Skeletal muscle satellite cell (primary cell): ENCODE measurements around the gene DNAJA3.

Experiments
- H3K27me3 ChIP-seq: 2 replicates; pipeline ENCODE4 v1.7.0; 2013; ENCODE audit warnings: low read length; ENCODE audit not compliant: control insufficient read depth, insufficient read depth
- H3K36me3 ChIP-seq: 2 replicates; pipeline ENCODE4 v1.7.0; 2013; ENCODE audit warnings: mild to moderate bottlenecking, control low read depth, low read length; ENCODE audit not compliant: insufficient read depth
- H3K4me1 ChIP-seq: 2 replicates; pipeline ENCODE4 v1.7.0; 2013; ENCODE audit warnings: low read length; ENCODE audit not compliant: control insufficient read depth, insufficient read depth
- H3K4me2 ChIP-seq: 2 replicates; pipeline ENCODE4 v1.7.0; 2013; ENCODE audit warnings: mild to moderate bottlenecking, low read length
- H3K4me3 ChIP-seq: 2 replicates; pipeline ENCODE4 v1.7.0; 2013; ENCODE audit warnings: low read length
- H3K9ac ChIP-seq: 2 replicates; pipeline ENCODE4 v1.7.0; 2013; ENCODE audit warnings: mild to moderate bottlenecking, low read depth, low read length, moderate library complexity
- H3K9me3 ChIP-seq: replicated peaks from 2 replicates; pipeline ENCODE4 v1.7.0; 2013; ENCODE audit warnings: mild to moderate bottlenecking, control low read depth, low read length

Gene DNAJA3

DNA sequence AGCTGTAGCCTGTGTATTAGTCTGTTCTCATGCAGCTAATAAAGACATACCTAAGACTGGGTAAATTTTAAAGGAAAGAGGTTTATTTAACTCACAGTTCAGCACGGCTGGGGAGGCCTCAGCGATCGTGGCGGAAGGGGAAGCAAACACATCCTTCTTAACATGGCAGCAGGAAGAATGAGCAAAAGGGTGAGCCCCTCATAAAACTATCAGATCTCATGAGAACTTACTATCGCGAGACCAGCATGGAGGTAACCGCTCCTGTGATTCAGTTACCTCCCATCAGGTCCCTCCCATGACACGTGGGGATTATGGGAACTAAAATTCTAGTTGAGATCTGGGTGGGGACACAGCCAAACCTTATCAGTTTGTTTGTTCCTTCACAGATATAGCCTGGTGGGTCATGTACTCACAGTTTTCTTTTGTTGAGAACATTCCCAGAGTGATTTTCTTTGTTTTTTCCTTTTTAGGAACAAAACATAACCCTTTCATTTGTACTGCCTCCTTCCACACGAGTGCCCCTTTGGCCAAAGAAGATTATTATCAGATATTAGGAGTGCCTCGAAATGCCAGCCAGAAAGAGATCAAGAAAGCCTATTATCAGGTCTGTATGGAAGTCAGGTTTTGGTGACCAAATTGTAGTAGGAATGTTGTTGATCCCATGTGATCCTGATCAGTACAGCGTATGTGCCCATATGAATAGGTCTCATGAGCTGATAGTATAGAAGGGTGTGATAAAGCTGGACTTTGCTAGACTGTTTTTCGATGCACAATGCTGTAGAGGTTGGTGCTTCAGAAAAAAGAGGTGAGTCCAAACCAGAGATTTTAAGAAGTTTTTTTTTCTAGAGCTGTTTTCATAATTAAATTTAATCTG is 8.5 kb downstream of the DNAJA3 start:
- Histone ChIP-seq H3K4me3 (no peak overlapping the region), H3K27me3 (no peaks in the 10 kb centered on the region), H3K9ac (no peak overlapping the region), H3K4me2 (no peak overlapping the region), H3K9me3 (no peaks in the 10 kb centered on the region), H3K4me1 (no peaks in the 10 kb centered on the region), H3K36me3 (peaks cover 55% of the 10 kb centered on the region)

DNA sequence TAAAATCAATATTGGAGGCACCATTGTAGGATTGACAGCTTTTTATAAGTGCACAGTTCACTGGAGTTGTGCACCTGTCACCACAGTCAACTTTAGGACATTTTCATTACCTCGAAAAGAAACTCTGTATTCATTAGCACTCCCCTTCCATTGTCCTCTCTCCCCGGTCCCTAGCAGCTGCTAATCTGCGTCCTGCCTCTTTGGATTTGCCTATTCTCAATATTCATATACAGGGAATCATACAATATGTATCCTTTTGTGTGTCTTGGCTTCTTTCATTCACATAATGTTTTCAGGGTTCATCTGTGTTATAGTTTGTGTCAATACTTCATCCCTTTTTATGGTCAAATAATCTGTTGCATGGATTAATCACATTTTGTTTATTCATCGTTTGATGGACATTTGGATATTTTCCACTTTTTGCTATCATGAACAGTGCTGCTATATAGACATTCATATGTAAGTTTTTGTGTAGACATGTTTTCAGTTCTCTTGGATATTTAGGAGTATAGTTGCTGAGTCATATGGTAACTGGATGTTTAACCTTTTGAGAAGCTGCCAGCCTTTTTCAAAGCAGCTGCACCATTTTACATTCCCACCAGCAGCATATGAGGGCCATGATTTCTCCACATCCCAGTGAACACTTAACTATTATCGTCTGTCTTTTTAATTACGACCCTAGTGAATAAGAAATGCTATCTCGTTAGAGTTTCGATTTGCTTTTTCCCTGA is 9.8 kb downstream of the DNAJA3 start:
- Histone ChIP-seq H3K4me3 (no peak overlapping the region), H3K9ac (no peak overlapping the region), H3K9me3 (no peaks in the 10 kb centered on the region), H3K4me2 (no peak overlapping the region), H3K36me3 (peaks cover 63% of the 10 kb centered on the region), H3K4me1 (no peaks in the 10 kb centered on the region), H3K27me3 (no peaks in the 10 kb centered on the region)

DNA sequence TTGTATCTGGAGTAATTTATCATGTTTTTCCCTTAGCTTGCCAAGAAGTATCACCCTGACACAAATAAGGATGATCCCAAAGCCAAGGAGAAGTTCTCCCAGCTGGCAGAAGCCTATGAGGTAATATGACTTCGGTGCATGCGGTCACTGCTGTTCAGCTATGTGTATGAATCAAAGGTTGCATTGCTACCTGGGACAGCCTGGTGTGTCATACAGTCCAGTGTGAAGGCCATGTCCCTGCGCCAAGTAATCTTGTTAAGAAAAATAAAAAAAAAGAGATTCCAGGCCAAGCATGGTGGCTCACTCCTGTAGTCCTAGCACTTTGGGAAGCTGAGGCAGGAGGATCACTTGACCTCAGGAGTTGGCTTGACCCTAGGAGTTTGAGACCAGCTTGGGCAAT is 11.7 kb downstream of the DNAJA3 start:
- Histone ChIP-seq H3K4me2 (no peak overlapping the region), H3K27me3 (no peaks in the 10 kb centered on the region), H3K4me1 (no peaks in the 10 kb centered on the region), H3K9me3 (no peaks in the 10 kb centered on the region), H3K36me3 (peaks cover 71% of the 10 kb centered on the region), H3K9ac (no peak overlapping the region), H3K4me3 (no peak overlapping the region)

DNA sequence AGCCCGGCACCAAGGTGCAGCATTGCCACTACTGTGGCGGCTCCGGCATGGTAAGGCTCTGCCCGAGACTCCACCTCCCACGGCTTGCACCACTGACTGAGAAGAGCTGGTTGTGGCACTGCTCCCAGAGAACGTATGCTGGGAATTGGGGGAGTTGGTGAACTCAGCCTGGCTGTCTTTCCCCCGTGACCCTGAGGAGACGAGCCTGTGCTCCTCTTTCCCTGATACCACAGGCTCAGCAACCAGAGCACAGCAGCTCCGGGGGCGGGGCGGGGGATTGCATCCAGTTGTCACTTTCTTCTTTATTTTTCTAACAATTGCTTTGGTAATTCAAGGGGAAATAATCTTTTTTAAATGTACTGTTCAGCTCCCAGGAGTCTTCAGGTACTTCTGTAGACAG is 16.7 kb downstream of the DNAJA3 start:
- H3K27me3 ChIP-seq: no peaks in the 10 kb centered on the region
- no peaks in the 10 kb centered on the region for H3K4me1 ChIP-seq
- H3K9me3 ChIP-seq: no peaks in the 10 kb centered on the region
- H3K4me3 ChIP-seq: no peak overlapping the region
- peaks cover 74% of the 10 kb centered on the region for H3K36me3 ChIP-seq
- H3K4me2 ChIP-seq: no peak overlapping the region
- H3K9ac ChIP-seq: no peak overlapping the region

DNA sequence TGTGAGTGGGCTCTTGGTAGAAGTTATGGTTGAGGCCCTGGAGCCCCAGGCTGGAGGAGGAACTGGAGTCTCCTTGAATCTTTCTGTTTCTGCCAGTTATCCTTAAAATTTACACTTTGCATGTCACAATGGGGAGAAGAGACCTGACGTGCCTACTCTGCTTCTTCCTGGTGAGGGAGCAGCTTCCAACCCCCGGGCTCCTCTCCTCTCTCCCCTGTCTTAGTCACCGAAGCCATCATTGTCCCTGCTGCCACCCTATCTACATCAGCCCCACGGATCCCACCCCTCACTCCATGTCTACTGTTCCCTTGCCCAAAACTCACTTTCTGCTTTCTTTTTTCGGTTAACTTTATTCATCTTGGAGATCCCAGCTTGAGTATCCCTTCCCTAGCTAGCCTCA is 17.6 kb downstream of the DNAJA3 start:
- Histone ChIP-seq H3K4me1 (no peaks in the 10 kb centered on the region), H3K9me3 (no peaks in the 10 kb centered on the region), H3K36me3 (peaks cover 73% of the 10 kb centered on the region), H3K4me2 (no peak overlapping the region), H3K9ac (no peak overlapping the region), H3K27me3 (no peaks in the 10 kb centered on the region), H3K4me3 (no peak overlapping the region)

- Histone ChIP-seq H3K9ac (no peak overlapping the region), H3K4me2 (no peak overlapping the region), H3K9me3 (no peaks in the 10 kb centered on the region), H3K27me3 (no peaks in the 10 kb centered on the region), H3K4me3 (no peak overlapping the region), H3K4me1 (no peaks in the 10 kb centered on the region), H3K36me3 (peaks cover 77% of the 10 kb centered on the region)
Measured at GRCh38 chr16:4443986-4444385, 18.3 kb downstream of the DNAJA3 start.

GRCh38 chr16:4450430-4450829 is 24.8 kb downstream of the DNAJA3 start:
- H3K4me2 ChIP-seq: no peak overlapping the region
- H3K27me3 ChIP-seq: no peaks in the 10 kb centered on the region
- H3K4me3 ChIP-seq: no peak overlapping the region
- H3K9ac ChIP-seq: no peak overlapping the region
- peaks cover 73% of the 10 kb centered on the region for H3K36me3 ChIP-seq
- no peaks in the 10 kb centered on the region for H3K9me3 ChIP-seq
- H3K4me1 ChIP-seq: no peaks in the 10 kb centered on the region

DNA sequence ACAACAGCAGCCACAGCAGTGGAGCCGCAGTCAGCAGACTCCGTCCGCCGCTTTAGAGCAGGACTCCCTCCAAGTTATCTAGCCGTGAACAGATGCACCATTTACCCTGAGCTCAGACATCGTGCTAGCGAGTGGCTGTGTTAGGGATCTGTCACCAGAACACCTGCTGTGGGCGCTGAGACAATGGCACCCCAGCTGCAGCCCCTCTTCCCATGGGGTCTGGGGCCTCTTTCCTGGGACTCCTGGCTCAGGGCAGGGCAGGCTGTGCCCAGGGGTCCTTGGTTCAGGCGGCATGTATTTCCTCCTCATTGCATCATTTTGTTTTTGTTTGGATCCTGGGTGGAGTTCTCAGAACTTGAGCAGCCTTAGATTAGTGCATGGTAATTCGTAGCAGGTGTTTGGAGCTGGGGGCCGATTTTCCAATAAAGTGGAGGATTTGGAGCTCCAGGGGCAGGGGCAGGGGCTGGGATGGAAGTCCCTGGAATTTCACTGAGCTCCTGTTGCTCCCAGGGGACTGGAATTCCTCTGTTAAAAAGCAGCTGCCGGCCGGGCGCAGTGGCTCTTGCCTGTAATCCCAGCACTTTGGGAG is 25.4 kb downstream of the DNAJA3 start:
- Histone ChIP-seq H3K4me3 (no peak overlapping the region), H3K4me1 (no peaks in the 10 kb centered on the region), H3K36me3 (peaks cover 77% of the 10 kb centered on the region), H3K27me3 (no peaks in the 10 kb centered on the region), H3K9me3 (no peaks in the 10 kb centered on the region), H3K4me2 (no peak overlapping the region), H3K9ac (no peak overlapping the region)

DNA sequence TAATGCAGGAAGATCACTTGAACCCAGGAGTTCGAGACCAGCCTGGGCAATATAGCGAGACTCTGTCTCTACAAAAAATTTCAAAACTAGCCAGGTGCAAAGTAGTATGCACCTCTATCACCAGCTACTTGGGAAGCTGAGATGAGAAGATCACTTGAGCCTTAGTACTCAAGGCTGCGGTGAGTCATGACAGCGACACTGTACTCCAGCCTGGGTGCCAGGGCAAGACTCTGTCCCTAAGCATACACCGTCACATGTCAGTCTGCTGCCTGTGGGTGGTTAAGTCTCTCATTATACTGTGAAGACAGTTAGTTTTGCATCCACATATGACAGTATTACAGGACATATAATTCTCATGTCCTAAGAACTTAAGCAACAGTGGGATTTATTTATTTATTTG is 27.0 kb downstream of the DNAJA3 start:
- Histone ChIP-seq H3K9ac (no peak overlapping the region), H3K36me3 (peaks cover 77% of the 10 kb centered on the region), H3K4me2 (no peak overlapping the region), H3K27me3 (no peaks in the 10 kb centered on the region), H3K9me3 (no peaks in the 10 kb centered on the region), H3K4me3 (no peak overlapping the region), H3K4me1 (no peaks in the 10 kb centered on the region)

DNA sequence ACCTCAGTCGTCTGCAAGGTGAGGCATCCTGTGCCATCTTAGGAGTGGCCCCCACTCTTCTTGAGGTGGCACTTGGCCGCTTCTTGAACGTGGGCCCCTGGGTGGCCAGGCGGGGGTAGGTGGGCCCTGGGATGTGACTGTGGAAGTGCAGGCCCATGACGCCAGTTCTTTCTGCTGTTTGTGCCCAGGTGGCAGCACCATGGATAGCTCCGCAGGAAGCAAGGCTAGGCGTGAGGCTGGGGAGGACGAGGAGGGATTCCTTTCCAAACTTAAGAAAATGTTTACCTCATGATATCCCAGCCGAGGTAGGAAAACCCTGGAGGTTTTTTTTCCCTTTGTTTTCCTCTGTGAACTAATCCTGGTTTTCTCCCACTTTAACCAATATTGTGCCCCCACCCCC is 29.0 kb downstream of the DNAJA3 start:
- Histone ChIP-seq H3K4me1 (peaks cover 10% of the 10 kb centered on the region), H3K9ac (no peak overlapping the region), H3K36me3 (peaks cover 64% of the 10 kb centered on the region), H3K27me3 (no peaks in the 10 kb centered on the region), H3K4me2 (no peak overlapping the region), H3K4me3 (no peak overlapping the region), H3K9me3 (no peaks in the 10 kb centered on the region)

DNA sequence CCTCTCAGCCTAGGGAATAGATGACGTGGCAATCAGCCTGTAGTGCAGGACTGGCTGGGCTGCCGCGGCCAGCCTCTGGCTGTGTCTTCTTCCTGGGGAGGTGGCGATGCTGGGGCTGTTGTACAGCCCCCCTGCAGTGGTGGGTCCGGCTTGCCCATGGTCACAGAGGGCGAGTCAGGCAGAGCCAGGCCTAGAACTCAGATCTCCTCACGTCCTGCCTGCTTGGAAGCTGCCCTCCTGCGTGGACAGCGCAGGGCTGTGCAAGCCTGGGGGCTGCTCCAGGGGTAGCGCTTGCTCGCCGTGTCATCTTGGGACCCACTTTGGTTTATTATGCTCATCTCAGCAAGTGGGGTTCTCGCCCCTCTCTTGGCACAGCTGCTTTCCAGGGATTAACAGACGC is 29.4 kb downstream of the DNAJA3 start:
- Histone ChIP-seq H3K9me3 (no peaks in the 10 kb centered on the region), H3K36me3 (peaks cover 61% of the 10 kb centered on the region), H3K4me1 (peaks cover 11% of the 10 kb centered on the region), H3K9ac (no peak overlapping the region), H3K4me3 (no peak overlapping the region), H3K4me2 (no peak overlapping the region), H3K27me3 (no peaks in the 10 kb centered on the region)
